Stimulated activated CD8-positive, alpha-beta memory T cell treated with anti-CD3 and anti-CD28 coated beads, Interleukin-12 subunit alpha, Interleukin-12 subunit beta, amount 100 ng/mL, for 24 hours (primary cell): ENCODE measurements around the gene OR2D3.
"Not testable (repeated sequence)": the region's sequence is repeated elsewhere in the genome, so short reads cannot be mapped to it uniquely, and the experiment has no call there.

Experiments used
- DNase-seq: peaks from one replicate; pipeline ENCODE4 v3.0.0-alpha.2; 2020; ENCODE audit errors: extremely low read depth

Gene OR2D3

DNA sequence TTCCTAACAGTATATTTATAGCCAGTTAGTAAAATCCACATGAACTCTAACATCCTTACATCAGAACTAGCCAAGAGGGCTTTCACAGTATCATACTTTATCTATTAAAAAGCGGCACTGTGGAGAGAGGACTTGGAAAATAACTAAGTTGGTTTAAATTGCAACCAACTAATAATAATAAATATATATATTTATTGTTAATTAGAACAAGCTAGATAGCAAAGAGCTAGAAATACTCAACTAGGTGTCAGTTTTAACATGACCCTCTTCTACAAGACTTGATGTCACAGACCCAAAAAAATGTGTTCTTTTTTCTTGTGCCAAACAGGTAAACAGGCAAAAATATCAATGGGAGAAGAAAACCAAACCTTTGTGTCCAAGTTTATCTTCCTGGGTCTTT, at the start of gene OR2D3:
TSS of gene OR2D3 (plus strand) at position 301 of the 400 bp plus-strand sequence. CDS start at position 301, 0 bp downstream.
- DNase-seq = no peak

DNA sequence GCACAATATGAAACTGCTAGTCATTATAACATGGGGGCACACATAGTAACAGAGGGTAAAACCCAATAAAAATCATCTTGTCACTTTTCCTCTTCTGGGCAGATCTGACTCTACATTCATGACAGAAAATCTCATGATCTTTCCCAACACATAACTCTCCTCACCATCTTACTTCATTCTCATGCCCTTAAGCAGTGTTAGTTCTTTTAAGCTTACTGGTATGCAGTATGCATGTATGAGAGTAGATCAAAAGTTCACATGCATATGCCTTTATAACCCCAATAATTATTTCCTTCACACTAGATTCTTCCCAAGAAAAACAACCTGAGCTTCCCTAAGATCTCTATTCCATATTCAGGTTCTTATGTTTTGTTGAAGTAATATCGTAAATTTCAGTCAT, 49.5 kb upstream of the OR2D3 start:
- DNase-seq = no peak

GRCh38 chr11:6875761-6876160, 45.0 kb upstream of the OR2D3 start:
- no peak for DNase-seq

DNA sequence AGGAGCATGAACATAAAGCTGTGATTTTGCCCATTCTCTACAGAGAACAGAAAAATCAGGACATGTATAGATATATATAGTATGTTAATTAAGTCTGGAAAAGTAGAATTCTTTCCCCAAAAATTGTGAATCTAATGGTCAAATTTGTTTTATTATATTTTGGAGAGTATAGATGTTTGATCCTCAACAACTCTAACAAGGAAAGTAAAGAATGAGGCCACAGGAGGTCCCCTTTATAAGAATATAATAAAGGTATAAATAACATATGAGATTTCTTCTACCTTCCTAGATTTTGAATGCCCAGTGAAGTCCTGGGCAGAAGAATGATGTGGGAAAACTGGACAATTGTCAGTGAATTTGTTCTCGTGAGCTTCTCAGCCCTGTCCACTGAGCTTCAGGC, 44.5 kb upstream of the OR2D3 start, which contains the start of gene OR10A4:
TSS of gene OR10A4 (plus strand) at position 301 of the 400 bp plus-strand sequence. CDS start at position 324, 23 bp downstream.
- no peak for DNase-seq

DNA sequence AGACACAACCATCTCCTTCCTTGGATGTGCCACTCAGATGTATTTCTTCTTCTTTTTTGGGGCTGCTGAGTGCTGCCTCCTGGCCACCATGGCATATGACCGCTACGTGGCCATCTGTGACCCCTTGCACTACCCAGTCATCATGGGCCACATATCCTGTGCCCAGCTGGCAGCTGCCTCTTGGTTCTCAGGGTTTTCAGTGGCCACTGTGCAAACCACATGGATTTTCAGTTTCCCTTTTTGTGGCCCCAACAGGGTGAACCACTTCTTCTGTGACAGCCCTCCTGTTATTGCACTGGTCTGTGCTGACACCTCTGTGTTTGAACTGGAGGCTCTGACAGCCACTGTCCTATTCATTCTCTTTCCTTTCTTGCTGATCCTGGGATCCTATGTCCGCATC, 43.9 kb upstream of the OR2D3 start:
- no peak for DNase-seq

DNA sequence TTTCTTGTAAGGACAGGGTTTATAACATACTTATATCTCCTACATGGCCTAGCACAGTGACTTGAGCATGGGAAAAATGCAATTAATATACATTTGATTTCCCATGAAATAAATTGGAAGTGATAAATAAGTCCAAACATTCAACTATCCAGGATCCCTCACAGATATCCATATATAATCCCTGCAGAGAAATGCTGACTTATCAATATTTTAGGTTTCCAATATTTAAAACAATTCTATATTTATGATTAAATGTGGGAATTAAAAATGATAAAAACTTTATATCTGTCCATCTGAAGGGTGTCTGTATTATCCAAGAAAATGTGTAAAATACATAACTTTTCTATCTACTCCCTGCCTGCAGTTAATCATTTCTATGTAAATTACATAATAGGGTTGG, 38.1 kb upstream of the OR2D3 start:
- no peak for DNase-seq

GRCh38 chr11:6887711-6888110, 33.1 kb upstream of the OR2D3 start:
- DNase-seq = not testable (repeated sequence)

DNA sequence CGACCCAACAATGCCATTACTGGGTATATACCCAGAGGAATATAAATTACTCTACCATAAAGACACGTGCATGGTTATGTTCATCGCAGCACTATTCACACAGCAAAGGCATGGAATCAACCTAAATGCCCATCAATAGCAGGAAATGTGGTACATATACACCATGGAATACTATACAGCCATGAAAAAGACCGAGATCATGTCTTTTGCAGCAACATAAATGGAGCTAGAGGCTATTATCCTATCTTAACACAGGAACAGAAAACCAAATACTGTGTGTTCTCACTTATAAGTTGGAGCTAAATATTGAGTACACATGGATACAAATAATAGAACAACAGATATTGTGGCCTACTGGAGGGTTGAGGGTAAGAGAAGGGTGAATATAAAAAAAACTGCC, 32.0 kb upstream of the OR2D3 start:
- DNase-seq = no peak

DNA sequence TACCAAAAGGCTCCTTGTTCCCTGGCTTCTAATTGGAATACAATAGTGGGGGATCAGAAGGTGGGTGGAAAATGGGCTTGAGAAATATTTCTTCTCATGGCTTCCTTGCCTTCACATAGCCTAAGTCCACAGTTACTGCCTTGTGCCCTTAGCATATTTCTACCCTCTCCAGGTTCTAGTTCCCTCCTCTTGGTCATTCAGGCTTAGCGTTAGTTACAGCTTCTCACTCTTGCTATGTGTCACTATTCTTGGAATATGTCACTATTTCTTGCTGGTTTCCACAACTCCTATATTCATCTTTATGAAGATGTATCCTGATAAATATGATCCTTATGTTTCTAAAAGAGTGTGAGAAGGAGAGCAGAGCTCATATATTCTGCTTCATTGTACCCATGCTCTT, 31.0 kb upstream of the OR2D3 start:
- DNase-seq = no peak

DNA sequence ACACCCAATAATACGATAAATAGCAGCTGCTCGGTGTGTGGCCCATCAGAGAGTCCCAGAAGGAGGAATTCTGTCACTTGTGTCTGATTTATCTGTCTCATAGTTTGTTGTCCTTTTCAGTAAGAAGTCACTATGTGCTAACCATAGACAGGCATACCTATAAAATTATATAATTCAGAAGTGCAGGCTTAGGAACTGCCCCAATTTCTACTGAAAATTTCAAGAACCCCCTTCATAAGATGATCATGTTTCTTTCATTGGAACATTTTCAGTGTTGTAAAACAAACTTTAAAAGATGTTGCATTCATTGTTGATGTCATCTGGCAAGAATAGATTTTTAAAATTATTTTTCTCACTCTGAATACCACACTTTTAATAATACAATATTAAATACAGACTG, 28.4 kb upstream of the OR2D3 start, which contains the start of gene OR2D2:
TSS of gene OR2D2 (minus strand) at position 101 of the 400 bp plus-strand sequence. CDS start at position 101, 0 bp downstream.
- no peak for DNase-seq

- DNase-seq = no peak
Measured at GRCh38 chr11:6894097-6894496, 26.7 kb upstream of the OR2D3 start.

- no peak for DNase-seq
Measured at GRCh38 chr11:6895010-6895409, 25.8 kb upstream of the OR2D3 start.

DNA sequence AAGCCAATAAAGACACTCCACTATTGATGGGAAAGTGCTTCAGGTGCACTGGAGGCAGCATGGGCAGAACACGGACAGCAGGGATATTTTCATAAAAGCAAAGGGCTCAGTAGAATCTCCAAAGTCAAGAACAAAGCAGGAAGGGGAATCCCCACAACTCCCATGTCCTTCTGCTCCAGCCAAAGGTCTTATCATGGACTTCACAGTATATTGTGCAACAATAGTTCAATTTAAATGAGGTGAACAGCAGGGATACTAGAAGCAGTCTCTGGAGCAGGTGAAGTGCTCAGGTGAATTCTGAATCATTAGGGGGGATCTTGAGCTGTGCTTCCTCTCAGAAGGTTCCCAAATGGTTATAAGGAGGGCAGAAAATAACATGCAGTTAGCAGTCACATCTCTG, 21.9 kb upstream of the OR2D3 start:
- DNase-seq = no peak

DNA sequence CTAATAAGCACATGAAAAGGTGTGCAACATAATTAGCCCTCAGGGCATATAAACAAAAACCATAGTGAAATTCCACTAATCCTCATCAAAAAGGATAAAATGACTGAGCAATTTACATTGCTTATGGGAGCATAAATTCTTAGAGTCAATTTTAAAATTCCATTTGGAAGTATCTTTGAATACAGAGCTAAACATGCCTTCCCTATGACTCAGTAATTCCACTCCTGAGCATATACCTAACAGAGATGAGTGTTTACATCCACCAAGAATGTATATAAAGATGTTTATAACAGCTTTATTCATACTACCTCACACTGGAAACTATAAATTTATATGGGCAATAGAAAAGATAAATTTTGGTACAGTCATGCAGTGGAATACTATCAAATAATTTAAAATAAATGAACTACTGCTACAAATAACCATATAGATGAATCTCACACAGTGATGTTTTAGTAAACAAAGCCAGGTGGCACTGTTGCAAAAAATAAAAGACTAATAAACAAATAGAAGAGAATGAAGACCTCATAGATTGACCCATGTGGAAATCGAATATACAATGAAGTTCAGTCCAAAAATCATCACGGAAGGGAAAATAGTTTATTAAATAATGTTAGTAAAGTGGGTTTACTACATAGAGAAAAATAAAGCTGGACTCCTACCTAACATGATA, 20.3 kb upstream of the OR2D3 start:
- DNase-seq = no peak

DNA sequence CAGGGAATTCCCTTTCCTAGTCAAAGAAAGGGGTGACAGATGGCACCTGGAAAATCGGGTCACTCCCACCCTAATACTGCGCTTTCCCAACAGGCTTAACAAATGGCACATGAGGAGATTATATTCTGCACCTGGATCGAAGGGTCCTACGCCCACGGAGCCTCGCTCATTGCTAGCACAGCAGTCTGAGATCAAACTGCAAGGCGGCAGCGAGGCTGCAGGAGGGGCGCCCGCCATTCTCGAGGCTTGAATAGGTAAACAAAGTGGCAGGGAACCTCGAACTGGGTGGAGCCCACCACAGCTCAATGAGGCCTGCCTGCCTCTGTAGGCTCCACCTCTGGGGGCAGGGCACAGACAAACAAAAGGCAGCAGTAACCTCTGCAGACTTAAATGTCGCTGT, 16.0 kb upstream of the OR2D3 start:
- not testable (repeated sequence) for DNase-seq

DNA sequence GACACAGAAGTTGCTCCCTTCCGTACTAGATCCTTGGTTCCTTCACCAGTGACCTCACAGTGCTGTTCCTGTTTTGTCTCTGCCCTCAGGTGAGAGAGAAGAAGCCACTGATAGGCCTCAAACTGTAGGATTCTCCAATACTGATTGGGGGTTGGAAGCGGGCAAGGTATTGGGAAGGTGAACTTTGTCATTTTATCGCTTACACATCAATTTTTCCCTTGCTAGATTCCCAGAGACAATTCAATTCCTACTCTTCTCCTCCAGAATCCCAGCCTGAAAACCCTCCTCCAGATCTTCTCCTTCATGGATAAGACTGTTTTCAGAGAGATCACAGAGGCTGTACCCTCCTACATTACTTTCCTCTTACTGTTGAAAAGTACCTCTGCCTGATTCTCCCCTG, 9.4 kb upstream of the OR2D3 start:
- no peak for DNase-seq

GRCh38 chr11:6911948-6912347, 8.9 kb upstream of the OR2D3 start:
- DNase-seq = no peak

GRCh38 chr11:6919698-6920097, 1.1 kb upstream of the OR2D3 start:
- no peak for DNase-seq

DNA sequence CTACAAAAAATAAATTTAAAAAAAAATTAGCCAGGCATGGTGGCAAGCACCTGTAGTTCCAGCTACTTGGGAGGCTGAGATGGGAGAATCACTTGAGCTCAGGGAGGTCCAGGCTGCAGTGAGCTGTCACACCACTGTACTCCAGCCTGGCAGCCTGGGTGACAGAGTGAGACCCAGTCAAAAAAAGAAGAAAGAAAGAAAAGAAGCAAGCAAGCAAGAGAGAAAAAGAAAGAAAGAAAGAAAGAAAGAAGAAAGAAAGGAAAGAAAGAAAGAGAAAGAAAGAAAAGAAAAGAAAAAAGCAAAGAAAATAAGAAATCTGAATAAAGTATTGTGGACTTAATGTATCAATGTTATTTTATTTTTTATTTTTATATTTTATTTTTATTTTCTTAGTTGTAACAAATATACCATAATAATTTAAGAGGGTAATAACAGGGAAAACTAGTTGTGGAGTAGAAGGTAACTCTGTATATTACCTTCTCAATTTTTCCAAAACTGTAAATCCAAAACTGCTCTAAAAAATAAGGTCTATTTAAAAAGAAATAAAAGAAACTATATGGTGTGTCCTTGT, 4.3 kb downstream of the OR2D3 start:
- DNase-seq = no peak

DNA sequence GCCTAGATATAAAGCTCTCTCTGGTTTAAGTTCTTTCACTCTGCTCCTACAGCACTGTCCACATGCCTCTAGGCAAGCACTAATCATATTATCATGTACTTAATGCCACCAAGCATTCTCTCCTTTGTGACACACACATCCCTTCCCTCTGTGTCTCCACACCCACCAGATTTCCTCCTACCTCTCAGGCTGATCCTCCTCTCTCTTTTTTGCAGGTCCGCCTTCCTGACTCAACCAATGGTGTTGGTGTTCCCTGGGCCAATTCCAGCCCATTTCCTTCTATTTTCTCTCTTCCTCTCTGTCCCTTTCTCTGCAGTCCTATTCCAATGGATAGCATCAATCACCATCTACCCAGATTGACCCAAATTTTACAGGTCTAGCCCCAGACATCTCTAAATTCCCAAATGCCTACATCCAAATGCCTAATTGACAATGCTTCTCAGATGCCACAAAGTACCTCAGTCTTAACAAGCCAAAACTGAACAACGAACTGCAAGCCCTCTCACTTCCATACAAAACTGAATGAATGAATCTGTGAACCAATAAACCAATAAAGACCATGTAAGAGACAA, 4.9 kb downstream of the OR2D3 start:
- no peak for DNase-seq

GRCh38 chr11:6926208-6927029, 5.6 kb downstream of the OR2D3 start, which contains the start of gene ZNF215:
ZNF215 (plus strand) TSS chr11:6926426; CDS start chr11:6932273, 5,847 bp downstream.
- no peak for DNase-seq

- DNase-seq = no peak
Measured at GRCh38 chr11:6927030-6927617, 6.3 kb downstream of the OR2D3 start.
